ENCODE results near the gene KAT2A. TPM values are rescaled to one million over a fixed set of nuclear protein-coding genes. Genes with fewer than 3 reads are reported as not detected.
A peak's percentile ranks its signal among the peaks of the same experiment; 100 is the strongest.

The KAT2A gene
- total and polyA plus RNA-seq, 11 donors, result 6.9 to 33.0 (median 15.3) TPM

GRCh38 chr17:42160531-42160910 lies 39.4 kb upstream of the KAT2A start:
- intact Hi-C loops (cut with DNase I), result no loop called here
- no peaks in the 10 kb centered on the region for H3K36me3 ChIP-seq
- H3K9me3 ChIP-seq, result no peaks in the 10 kb centered on the region
- H3K4me3 ChIP-seq, result no peak overlapping the region
- no peak overlapping the region for H3K27ac ChIP-seq
- TF ChIP-seq CTCF (IDR thresholded peaks at IDR 0.05) (no peak), POLR2A (IDR thresholded peaks at IDR 0.05) (no peak)
- 83 to 87% (median 86%) methylated on average over 7 of the region's 7 CpGs for WGBS, 4 donors
- no peak for ATAC-seq
- DNase-seq, result no peak
- H3K4me1 ChIP-seq, result peaks cover 0 to 9% (median under 1%) of the 10 kb centered on the region in 12 donors
- H3K27me3 ChIP-seq, result no peaks in the 10 kb centered on the region

- Histone ChIP-seq H3K9me3 (no peaks in the 10 kb centered on the region), H3K4me3 (no peak overlapping the region), H3K36me3 (no peaks in the 10 kb centered on the region), H3K27me3 (no peaks in the 10 kb centered on the region), H3K27ac (no peak overlapping the region), H3K4me1 (peaks cover 0 to 12% (median 4%) of the 10 kb centered on the region in 12 donors)
- no peak for DNase-seq
- WGBS, 4 donors, result 71 to 81% (median 75%) methylated on average over 11 to 14 of the region's 14 CpGs
- intact Hi-C loops (cut with DNase I), result no loop called here
- no peak for TF ChIP-seq CTCF (IDR thresholded peaks at IDR 0.05)
- no peak for TF ChIP-seq POLR2A (IDR thresholded peaks at IDR 0.05)
- ATAC-seq, result no peak
These were observed 38.8 kb upstream of the KAT2A start for GRCh38 chr17:42159796-42160530.

- H3K4me1 ChIP-seq, result peaks cover 9 to 41% (median 30%) of the 10 kb centered on the region in 12 donors
- TF ChIP-seq POLR2A (IDR thresholded peaks at IDR 0.05), result no peak
- H3K36me3 ChIP-seq, result peaks cover 0 to 22% (median 4%) of the 10 kb centered on the region in 9 donors
- no peaks in the 10 kb centered on the region for H3K9me3 ChIP-seq
- H3K27me3 ChIP-seq, result no peaks in the 10 kb centered on the region
- intact Hi-C loops (cut with DNase I), result loop anchor here in 1 of 10 donors (1.0 kb wide), 1 partner anchor 20 kb away; no protein-coding TSS in a partner anchor
- ATAC-seq (no peak), DNase-seq (no peak)
- peak overlapping the region in 7 of 12 donors; percentile 62 to 94 (median 76) for H3K27ac ChIP-seq
- WGBS, 4 donors, result 28 to 46% (median 34%) methylated on average over 15 to 17 of the region's 17 CpGs
- H3K4me3 ChIP-seq, result peak overlapping the region in 11 of 12 donors; percentile 40 to 100 (median 86)
These were observed 34.5 kb upstream of the KAT2A start for GRCh38 chr17:42155614-42156045.

- H3K4me1 ChIP-seq, result peaks cover 9 to 42% (median 32%) of the 10 kb centered on the region in 12 donors
These were observed 33.0 kb upstream of the KAT2A start for GRCh38 chr17:42153919-42154742.

More at GRCh38 chr17:42153919-42154742, 33.0 kb upstream of the KAT2A start:
- no peak for TF ChIP-seq CTCF (IDR thresholded peaks at IDR 0.05)
- no peak for TF ChIP-seq POLR2A (IDR thresholded peaks at IDR 0.05)
- H3K27me3 ChIP-seq, result no peaks in the 10 kb centered on the region
- intact Hi-C loops (cut with DNase I), result no loop called here
- H3K4me3 ChIP-seq, result peak overlapping the region; percentile 71 to 100 (median 86)
- WGBS, 4 donors, result 5 to 8% (median 7%) methylated on average over 15 of the region's 15 CpGs
- ATAC-seq, result peak in 1 of 4 donors; percentile 2
- DNase-seq, result no peak
- peaks cover 0 to 27% (median 8%) of the 10 kb centered on the region in 9 donors for H3K36me3 ChIP-seq
- peak overlapping the region; percentile 49 to 96 (median 79) for H3K27ac ChIP-seq
- no peaks in the 10 kb centered on the region for H3K9me3 ChIP-seq
